ENCODE results near the gene SLC6A3.

GRCh38 chr5:1368756-1369155, 76.5 kb downstream of the SLC6A3 start:
- no peak for TF ChIP-seq CTCF (IDR thresholded peaks at IDR 0.05)
- TF ChIP-seq EP300 (IDR thresholded peaks at IDR 0.05; ENCODE audit: low read depth): no peak
- TF ChIP-seq POLR2A (IDR thresholded peaks at IDR 0.05): no peak
- TF ChIP-seq POLR2AphosphoS5 (IDR thresholded peaks at IDR 0.05): no peak
